ENCODE measurements around the gene SBNO2.
A peak's percentile ranks its signal among the peaks of the same experiment; 100 is the strongest.

Gene SBNO2

GRCh38 chr19:1069009-1069779, 104.9 kb downstream of the SBNO2 start:
- DNase-seq: no peak

- no peak for DNase-seq
Measured at GRCh38 chr19:1068009-1069001, 105.8 kb downstream of the SBNO2 start.

GRCh38 chr19:1067341-1067957, 106.6 kb downstream of the SBNO2 start:
- DNase-seq: no peak

GRCh38 chr19:1066748-1067340, 107.2 kb downstream of the SBNO2 start, which contains the start of gene ARHGAP45:
ARHGAP45 (plus strand) TSS chr19:1067167; CDS start chr19:1067406, 239 bp downstream.
- no peak for DNase-seq

- DNase-seq: no peak
Measured at GRCh38 chr19:1066251-1066747, 107.8 kb downstream of the SBNO2 start.

GRCh38 chr19:1065606-1066109, 108.4 kb downstream of the SBNO2 start:
- no peak for DNase-seq

GRCh38 chr19:1064661-1065605, 109.1 kb downstream of the SBNO2 start:
- DNase-seq: peak; percentile 33

GRCh38 chr19:1063909-1064660, 110.0 kb downstream of the SBNO2 start:
- no peak for DNase-seq

- DNase-seq: no peak
Measured at GRCh38 chr19:1063030-1063908, 110.8 kb downstream of the SBNO2 start.

- no peak for DNase-seq
Measured at GRCh38 chr19:1062387-1063029, 111.6 kb downstream of the SBNO2 start.

GRCh38 chr19:1061987-1062386, 112.1 kb downstream of the SBNO2 start:
- DNase-seq: no peak

GRCh38 chr19:1060689-1061088, 113.4 kb downstream of the SBNO2 start:
- DNase-seq: no peak

GRCh38 chr19:1058112-1058511, 116.0 kb downstream of the SBNO2 start:
- no peak for DNase-seq
